Measurements from ENCODE around the gene ITPKA. TPM values are rescaled to one million over a fixed set of nuclear protein-coding genes. Genes with fewer than 3 reads are reported as not detected.

The ITPKA gene
- total RNA-seq, 1 experiment from 2014 or later: 6.3 TPM

DNA sequence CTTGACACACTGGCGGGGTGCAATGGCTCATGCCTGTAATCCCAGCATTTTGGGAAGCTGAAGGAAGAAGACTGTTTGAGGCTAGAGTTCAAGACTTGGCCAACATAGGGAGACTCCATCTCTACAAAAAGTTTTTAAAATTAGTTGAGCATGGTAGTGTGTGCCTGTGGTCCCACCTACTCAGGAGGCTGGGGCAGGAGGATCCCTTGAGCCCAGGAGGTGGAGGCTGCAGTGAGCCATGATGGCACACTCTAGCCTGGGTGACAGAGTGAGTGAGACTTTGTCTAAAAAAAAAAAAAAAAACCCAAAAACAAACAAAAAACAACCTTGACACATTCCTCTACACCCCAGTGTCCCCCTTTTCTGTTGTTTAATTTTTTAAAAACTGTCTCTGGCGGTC, 4.0 kb upstream of the ITPKA start:
- no peak overlapping the region for H3K4me3 ChIP-seq (ENCODE audit: low read depth in 2 of 2, low read length in 2 of 2)
- in situ Hi-C loops (cut with HindIII; ENCODE audit: low pct_unique_long_range_greater_than_20kb, low sequenced_read_pairs): no loop called here
- H3K9me3 ChIP-seq (ENCODE audit: control insufficient read depth, insufficient read depth, low read depth, low read length): no peaks in the 10 kb centered on the region
- H3K27me3 ChIP-seq (ENCODE audit: control insufficient read depth, insufficient read depth, low read length): no peaks in the 10 kb centered on the region
- no peak overlapping the region for H3K27ac ChIP-seq (ENCODE audit: low read length)
- intact Hi-C loops (cut with micrococcal nuclease; ENCODE audit: unreplicated experiment): no loop called here
- no peaks in the 10 kb centered on the region for H3K36me3 ChIP-seq (ENCODE audit: control insufficient read depth, insufficient read depth, low read length)
- no peak for TF ChIP-seq POLR2AphosphoS5 (IDR thresholded peaks at IDR 0.05; ENCODE audit: low read depth, low read length)
- 0 out of 2 replicates have a peak, but pooled peaks cover 5% of the 10 kb centered on the region for H3K4me1 ChIP-seq (ENCODE audit: control insufficient read depth, insufficient read depth, low read length)
- DNase-seq (ENCODE audit: low read depth, low spot score) (no peak), ATAC-seq (no peak)
- CTCF ChIA-PET: interaction anchor here (0.7 kb wide), 1 partner anchor 321 kb away, joined by 5 read pairs; no protein-coding TSS in a partner anchor
- POLR2A ChIA-PET: no interaction called here
- BruUV-seq (replicated peaks): no TSS peak

DNA sequence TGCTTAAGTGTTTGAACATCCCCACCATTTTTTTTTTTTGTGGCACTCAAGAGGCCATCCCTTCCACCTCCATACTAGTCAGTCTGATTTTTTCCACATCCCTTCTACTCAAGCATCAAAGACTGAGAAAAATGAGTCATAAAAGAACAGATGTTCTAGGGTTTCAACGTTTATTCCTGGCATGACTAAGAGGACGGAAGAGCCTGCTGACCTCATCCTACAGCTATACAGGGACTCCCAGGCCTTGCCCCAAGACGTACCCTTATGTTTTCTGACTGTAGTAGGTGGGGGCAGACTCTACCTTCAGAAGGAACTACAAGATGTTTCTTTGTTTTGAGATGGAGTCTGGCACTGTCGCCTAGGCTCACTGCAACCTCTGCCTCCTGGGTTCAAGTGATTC, 3.3 kb upstream of the ITPKA start:
- no peak overlapping the region for H3K4me3 ChIP-seq (ENCODE audit: low read depth in 2 of 2, low read length in 2 of 2)
- in situ Hi-C loops (cut with HindIII; ENCODE audit: low pct_unique_long_range_greater_than_20kb, low sequenced_read_pairs): no loop called here
- no peaks in the 10 kb centered on the region for H3K27me3 ChIP-seq (ENCODE audit: control insufficient read depth, insufficient read depth, low read length)
- ChIA-PET POLR2A (interaction anchor here (0.7 kb wide), 1 partner anchor 12 kb away, joined by 5 read pairs; no protein-coding TSS in a partner anchor), CTCF (interaction anchor here (0.7 kb wide), 2 partner anchors 283 to 320 kb away, joined by 5 to 9 read pairs; no protein-coding TSS in a partner anchor)
- H3K9me3 ChIP-seq (ENCODE audit: control insufficient read depth, insufficient read depth, low read depth, low read length): no peaks in the 10 kb centered on the region
- no peak overlapping the region for H3K27ac ChIP-seq (ENCODE audit: low read length)
- no peak for ATAC-seq
- H3K4me1 ChIP-seq (ENCODE audit: control insufficient read depth, insufficient read depth, low read length): 0 out of 2 replicates have a peak, but pooled peaks cover 5% of the 10 kb centered on the region
- DNase-seq (ENCODE audit: low read depth, low spot score): peak; percentile 71
- no TSS peak for BruUV-seq (replicated peaks)
- no peak for TF ChIP-seq SIN3A (IDR thresholded peaks at IDR 0.05; ENCODE audit: borderline replicate concordance, insufficient read depth, low read depth, low read length)
- no peak for TF ChIP-seq TCF7L2 (IDR thresholded peaks at IDR 0.05; ENCODE audit: low read depth, low read length)
- TF ChIP-seq, protein P1, sequence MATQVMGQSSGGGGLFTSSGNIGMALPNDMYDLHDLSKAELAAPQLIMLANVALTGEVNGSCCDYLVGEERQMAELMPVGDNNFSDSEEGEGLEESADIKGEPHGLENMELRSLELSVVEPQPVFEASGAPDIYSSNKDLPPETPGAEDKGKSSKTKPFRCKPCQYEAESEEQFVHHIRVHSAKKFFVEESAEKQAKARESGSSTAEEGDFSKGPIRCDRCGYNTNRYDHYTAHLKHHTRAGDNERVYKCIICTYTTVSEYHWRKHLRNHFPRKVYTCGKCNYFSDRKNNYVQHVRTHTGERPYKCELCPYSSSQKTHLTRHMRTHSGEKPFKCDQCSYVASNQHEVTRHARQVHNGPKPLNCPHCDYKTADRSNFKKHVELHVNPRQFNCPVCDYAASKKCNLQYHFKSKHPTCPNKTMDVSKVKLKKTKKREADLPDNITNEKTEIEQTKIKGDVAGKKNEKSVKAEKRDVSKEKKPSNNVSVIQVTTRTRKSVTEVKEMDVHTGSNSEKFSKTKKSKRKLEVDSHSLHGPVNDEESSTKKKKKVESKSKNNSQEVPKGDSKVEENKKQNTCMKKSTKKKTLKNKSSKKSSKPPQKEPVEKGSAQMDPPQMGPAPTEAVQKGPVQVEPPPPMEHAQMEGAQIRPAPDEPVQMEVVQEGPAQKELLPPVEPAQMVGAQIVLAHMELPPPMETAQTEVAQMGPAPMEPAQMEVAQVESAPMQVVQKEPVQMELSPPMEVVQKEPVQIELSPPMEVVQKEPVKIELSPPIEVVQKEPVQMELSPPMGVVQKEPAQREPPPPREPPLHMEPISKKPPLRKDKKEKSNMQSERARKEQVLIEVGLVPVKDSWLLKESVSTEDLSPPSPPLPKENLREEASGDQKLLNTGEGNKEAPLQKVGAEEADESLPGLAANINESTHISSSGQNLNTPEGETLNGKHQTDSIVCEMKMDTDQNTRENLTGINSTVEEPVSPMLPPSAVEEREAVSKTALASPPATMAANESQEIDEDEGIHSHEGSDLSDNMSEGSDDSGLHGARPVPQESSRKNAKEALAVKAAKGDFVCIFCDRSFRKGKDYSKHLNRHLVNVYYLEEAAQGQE (IDR thresholded peaks at IDR 0.05; ENCODE audit: insufficient read depth in 1 of 2, low read depth in 2 of 2, low read length in 1 of 2): no peak
- TF ChIP-seq POLR2AphosphoS5 (IDR thresholded peaks at IDR 0.05; ENCODE audit: low read depth, low read length): no peak
- TF ChIP-seq, protein P2, sequence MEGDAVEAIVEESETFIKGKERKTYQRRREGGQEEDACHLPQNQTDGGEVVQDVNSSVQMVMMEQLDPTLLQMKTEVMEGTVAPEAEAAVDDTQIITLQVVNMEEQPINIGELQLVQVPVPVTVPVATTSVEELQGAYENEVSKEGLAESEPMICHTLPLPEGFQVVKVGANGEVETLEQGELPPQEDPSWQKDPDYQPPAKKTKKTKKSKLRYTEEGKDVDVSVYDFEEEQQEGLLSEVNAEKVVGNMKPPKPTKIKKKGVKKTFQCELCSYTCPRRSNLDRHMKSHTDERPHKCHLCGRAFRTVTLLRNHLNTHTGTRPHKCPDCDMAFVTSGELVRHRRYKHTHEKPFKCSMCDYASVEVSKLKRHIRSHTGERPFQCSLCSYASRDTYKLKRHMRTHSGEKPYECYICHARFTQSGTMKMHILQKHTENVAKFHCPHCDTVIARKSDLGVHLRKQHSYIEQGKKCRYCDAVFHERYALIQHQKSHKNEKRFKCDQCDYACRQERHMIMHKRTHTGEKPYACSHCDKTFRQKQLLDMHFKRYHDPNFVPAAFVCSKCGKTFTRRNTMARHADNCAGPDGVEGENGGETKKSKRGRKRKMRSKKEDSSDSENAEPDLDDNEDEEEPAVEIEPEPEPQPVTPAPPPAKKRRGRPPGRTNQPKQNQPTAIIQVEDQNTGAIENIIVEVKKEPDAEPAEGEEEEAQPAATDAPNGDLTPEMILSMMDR (IDR thresholded peaks at IDR 0.05): no peak
- no peaks in the 10 kb centered on the region for H3K36me3 ChIP-seq (ENCODE audit: control insufficient read depth, insufficient read depth, low read length)
- intact Hi-C loops (cut with micrococcal nuclease; ENCODE audit: unreplicated experiment): no loop called here

DNA sequence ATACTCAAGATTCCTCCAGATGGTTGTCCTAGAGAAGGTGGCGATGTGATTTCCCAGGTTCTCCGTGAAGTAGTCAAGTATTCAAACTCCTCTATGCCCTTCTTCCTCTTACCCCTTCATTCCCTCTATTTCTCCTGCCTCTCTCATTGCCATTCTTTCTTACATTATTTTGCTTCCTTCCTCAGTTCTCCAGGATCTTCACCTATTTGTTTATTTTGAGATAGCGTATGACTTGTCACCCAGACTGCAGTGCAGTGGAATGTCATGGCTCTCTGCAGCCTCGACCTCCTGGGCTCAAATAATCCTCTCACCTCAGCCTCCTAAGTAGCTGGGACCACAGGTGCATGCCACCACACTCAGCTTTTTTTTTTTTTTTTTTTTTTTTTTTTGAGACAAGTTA, 1.8 kb upstream of the ITPKA start:
- TF ChIP-seq, protein P2 (IDR thresholded peaks at IDR 0.05): no peak
- TF ChIP-seq POLR2AphosphoS5 (IDR thresholded peaks at IDR 0.05; ENCODE audit: low read depth, low read length) (no peak), SIN3A (IDR thresholded peaks at IDR 0.05; ENCODE audit: borderline replicate concordance, insufficient read depth, low read depth, low read length) (no peak), TCF7L2 (IDR thresholded peaks at IDR 0.05; ENCODE audit: low read depth, low read length) (no peak)
- TF ChIP-seq, protein P1 (IDR thresholded peaks at IDR 0.05; ENCODE audit: insufficient read depth in 1 of 2, low read depth in 2 of 2, low read length in 1 of 2): no peak
- ATAC-seq: no peak
- Histone ChIP-seq H3K27me3 (ENCODE audit: control insufficient read depth, insufficient read depth, low read length) (no peaks in the 10 kb centered on the region), H3K36me3 (ENCODE audit: control insufficient read depth, insufficient read depth, low read length) (no peaks in the 10 kb centered on the region), H3K4me3 (ENCODE audit: low read depth in 2 of 2, low read length in 2 of 2) (no peak overlapping the region), H3K4me1 (ENCODE audit: control insufficient read depth, insufficient read depth, low read length) (0 out of 2 replicates have a peak, but pooled peaks cover 5% of the 10 kb centered on the region), H3K9me3 (ENCODE audit: control insufficient read depth, insufficient read depth, low read depth, low read length) (no peaks in the 10 kb centered on the region), H3K27ac (ENCODE audit: low read length) (no peak overlapping the region)
- intact Hi-C loops (cut with micrococcal nuclease; ENCODE audit: unreplicated experiment) (no loop called here), in situ Hi-C loops (cut with HindIII; ENCODE audit: low pct_unique_long_range_greater_than_20kb, low sequenced_read_pairs) (no loop called here)
- ChIA-PET POLR2A (no interaction called here), CTCF (interaction anchor here (0.9 kb wide), 1 partner anchor 31 kb away, joined by 9 read pairs; no protein-coding TSS in a partner anchor)
- BruUV-seq (replicated peaks): no TSS peak
- DNase-seq (ENCODE audit: low read depth, low spot score): no peak

All from Panc1 (cell line).